Measurements from ENCODE around the gene RHBG. TPM values are rescaled to one million over a fixed set of nuclear protein-coding genes. Genes with fewer than 3 reads are reported as not detected.
"Not testable (repeated sequence)": the region's sequence is repeated elsewhere in the genome, so short reads cannot be mapped to it uniquely, and the experiment has no call there.

Gene RHBG, protein sequence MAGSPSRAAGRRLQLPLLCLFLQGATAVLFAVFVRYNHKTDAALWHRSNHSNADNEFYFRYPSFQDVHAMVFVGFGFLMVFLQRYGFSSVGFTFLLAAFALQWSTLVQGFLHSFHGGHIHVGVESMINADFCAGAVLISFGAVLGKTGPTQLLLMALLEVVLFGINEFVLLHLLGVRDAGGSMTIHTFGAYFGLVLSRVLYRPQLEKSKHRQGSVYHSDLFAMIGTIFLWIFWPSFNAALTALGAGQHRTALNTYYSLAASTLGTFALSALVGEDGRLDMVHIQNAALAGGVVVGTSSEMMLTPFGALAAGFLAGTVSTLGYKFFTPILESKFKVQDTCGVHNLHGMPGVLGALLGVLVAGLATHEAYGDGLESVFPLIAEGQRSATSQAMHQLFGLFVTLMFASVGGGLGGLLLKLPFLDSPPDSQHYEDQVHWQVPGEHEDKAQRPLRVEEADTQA
- total RNA-seq, result not detected
- not detected for polyA plus RNA-seq

- no peak within 1 kb of the TSS for H3K27ac Mint-ChIP-seq
- H3K27ac ChIP-seq (ENCODE audit: low read depth, low read length), result no peak within 1 kb of the TSS
- peaks cover 1 to 6% (median 4%) of the 10 kb centered on the region in 4 donors for H3K4me1 Mint-ChIP-seq
- H3K4me3 ChIP-seq (ENCODE audit: low read length in 2 of 2), result no peak within 1 kb of the TSS
- no peaks in the 10 kb centered on the region for H3K36me3 ChIP-seq (ENCODE audit: insufficient read depth, low read length)
- peak within 1 kb of the TSS; percentile 44 to 83 (median 68) for H3K4me3 Mint-ChIP-seq
- no peaks in the 10 kb centered on the region for H3K9me3 ChIP-seq (ENCODE audit: control insufficient read depth in 1 of 2, low read length in 2 of 2)
- H3K36me3 Mint-ChIP-seq, result no peaks in the 10 kb centered on the region
- ChIA-PET CTCF (ENCODE audit: partially characterized antibody) (interaction anchor here (1.0 to 4.9 kb wide), 2 partner anchors 16 to 258 kb away, joined by 3 to 25 read pairs; no protein-coding TSS in a partner anchor), POLR2A (ENCODE audit: partially characterized antibody) (no interaction called here)
- peaks cover 8% of the 10 kb centered on the region for H3K4me1 ChIP-seq (ENCODE audit: insufficient read depth, low read length)
- peak in 1 of 5 donors; percentile 19 for DNase-seq
- intact Hi-C loops (cut with micrococcal nuclease), result no loop called here
- H3K27me3 Mint-ChIP-seq, result peaks cover 25 to 51% of the 10 kb centered on the region in 2 donors
- H3K27me3 ChIP-seq (ENCODE audit: insufficient read depth, low read length), result peaks cover 22% of the 10 kb centered on the region
- H3K9me3 Mint-ChIP-seq, result no peaks in the 10 kb centered on the region
These were observed at the start of gene RHBG for GRCh38 chr1:156368889-156369684. Gene RHBG (plus strand): TSS chr1:156369211. CDS start chr1:156369250, 39 bp downstream.

DNA sequence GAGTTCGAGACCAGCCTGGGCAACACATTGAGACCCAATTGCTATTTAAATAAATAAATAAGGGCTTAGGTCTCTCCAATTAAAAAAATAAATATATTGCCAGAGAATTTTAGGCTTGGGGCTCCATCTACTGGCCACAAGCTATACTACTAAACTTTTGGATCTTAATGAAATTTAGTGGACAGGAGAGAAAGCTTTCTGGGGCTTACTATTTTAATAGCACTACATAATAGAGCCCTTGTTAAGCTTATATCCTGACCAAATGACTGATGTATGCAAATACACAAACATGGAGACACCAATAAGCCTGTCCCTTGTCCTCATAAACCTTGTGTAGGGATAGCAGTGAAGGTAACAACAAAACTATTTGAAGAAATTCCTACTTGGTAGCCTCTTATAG lies 49.3 kb upstream of the RHBG start:
- Mint-ChIP-seq H3K4me3 (no peak overlapping the region), H3K27me3 (no peaks in the 10 kb centered on the region), H3K36me3 (peaks cover 34 to 76% of the 10 kb centered on the region in 2 donors), H3K4me1 (peaks cover 0 to 2% (median 0%) of the 10 kb centered on the region in 4 donors), H3K27ac (no peak overlapping the region), H3K9me3 (no peaks in the 10 kb centered on the region)
- Histone ChIP-seq H3K27ac (ENCODE audit: low read depth, low read length) (no peak overlapping the region), H3K4me3 (ENCODE audit: low read length in 2 of 2) (no peak overlapping the region), H3K9me3 (ENCODE audit: control insufficient read depth in 1 of 2, low read length in 2 of 2) (no peaks in the 10 kb centered on the region), H3K27me3 (ENCODE audit: insufficient read depth, low read length) (no peaks in the 10 kb centered on the region), H3K4me1 (ENCODE audit: insufficient read depth, low read length) (no peaks in the 10 kb centered on the region), H3K36me3 (ENCODE audit: insufficient read depth, low read length) (peaks cover 67% of the 10 kb centered on the region)
- intact Hi-C loops (cut with micrococcal nuclease), result loop anchor here (2.0 kb wide), 1 partner anchor 173 kb away; no protein-coding TSS in a partner anchor
- CTCF ChIA-PET (ENCODE audit: partially characterized antibody), result interaction anchor here (0.6 to 2.5 kb wide), 20 partner anchors 10 to 227 kb away, joined by 3 to 17 read pairs (median 4); partner anchors contain the start of genes CCT3 and PMF1
- DNase-seq, result peak in 3 of 5 donors; percentile 13 to 33 (median 27)
- POLR2A ChIA-PET (ENCODE audit: partially characterized antibody), result no interaction called here

GRCh38 chr1:156320560-156320959 lies 48.5 kb upstream of the RHBG start:
- Histone ChIP-seq H3K4me1 (ENCODE audit: insufficient read depth, low read length) (no peaks in the 10 kb centered on the region), H3K36me3 (ENCODE audit: insufficient read depth, low read length) (peaks cover 69% of the 10 kb centered on the region), H3K4me3 (ENCODE audit: low read length in 2 of 2) (no peak overlapping the region), H3K9me3 (ENCODE audit: control insufficient read depth in 1 of 2, low read length in 2 of 2) (no peaks in the 10 kb centered on the region), H3K27ac (ENCODE audit: low read depth, low read length) (no peak overlapping the region), H3K27me3 (ENCODE audit: insufficient read depth, low read length) (no peaks in the 10 kb centered on the region)
- Mint-ChIP-seq H3K4me1 (peaks cover 0 to 2% (median 0%) of the 10 kb centered on the region in 4 donors), H3K27ac (peak overlapping the region in 1 of 7 donors; percentile 52), H3K9me3 (no peaks in the 10 kb centered on the region), H3K27me3 (no peaks in the 10 kb centered on the region), H3K36me3 (peaks cover 39 to 74% of the 10 kb centered on the region in 2 donors), H3K4me3 (no peak overlapping the region)
- intact Hi-C loops (cut with micrococcal nuclease), result no loop called here
- CTCF ChIA-PET (ENCODE audit: partially characterized antibody), result interaction anchor here (2.0 to 2.4 kb wide), 2 partner anchors 23 to 228 kb away, joined by 7 read pairs; no protein-coding TSS in a partner anchor
- no peak for DNase-seq
- POLR2A ChIA-PET (ENCODE audit: partially characterized antibody), result no interaction called here

DNA sequence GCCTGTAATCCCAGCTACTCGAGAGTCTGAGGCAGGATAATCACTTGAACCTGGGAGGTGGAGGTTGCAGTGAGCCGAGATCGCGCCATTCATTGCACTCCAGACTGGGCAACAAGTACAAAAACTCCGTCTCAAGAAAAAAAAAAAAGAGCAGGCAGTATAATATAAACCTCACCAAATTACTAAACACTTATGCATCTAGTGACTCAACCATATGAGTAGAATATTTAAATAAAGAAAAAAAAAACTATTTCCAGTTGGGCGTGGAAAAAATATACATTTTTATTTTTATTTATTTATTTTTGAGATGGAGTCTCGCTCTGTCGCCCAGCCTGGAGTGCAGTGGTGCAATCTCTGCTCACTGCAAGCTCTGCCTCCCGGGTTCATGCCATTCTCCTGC lies 45.8 kb upstream of the RHBG start:
- peaks cover 21 to 55% of the 10 kb centered on the region in 2 donors for H3K36me3 Mint-ChIP-seq
- H3K27ac Mint-ChIP-seq; intact Hi-C loops (cut with micrococcal nuclease); H3K9me3 ChIP-seq (ENCODE audit: control insufficient read depth in 1 of 2, low read length in 2 of 2); DNase-seq; H3K4me1 ChIP-seq (ENCODE audit: insufficient read depth, low read length); H3K27me3 Mint-ChIP-seq; H3K27me3 ChIP-seq (ENCODE audit: insufficient read depth, low read length); H3K4me3 Mint-ChIP-seq; H3K4me1 Mint-ChIP-seq; H3K9me3 Mint-ChIP-seq; H3K27ac ChIP-seq (ENCODE audit: low read depth, low read length); H3K4me3 ChIP-seq (ENCODE audit: low read length in 2 of 2): not testable (repeated sequence)
- ChIA-PET CTCF (ENCODE audit: partially characterized antibody) (interaction anchor here (1.2 kb wide), 1 partner anchor 14 kb away, joined by 4 read pairs; the partner anchor contains the start of gene CCT3), POLR2A (ENCODE audit: partially characterized antibody) (interaction anchor here (0.7 to 1.4 kb wide), 2 partner anchors 14 to 578 kb away, joined by 3 read pairs; no protein-coding TSS in a partner anchor)
- peaks cover 47% of the 10 kb centered on the region for H3K36me3 ChIP-seq (ENCODE audit: insufficient read depth, low read length)

- Histone ChIP-seq H3K4me1 (ENCODE audit: insufficient read depth, low read length) (peaks cover 28% of the 10 kb centered on the region), H3K27ac (ENCODE audit: low read depth, low read length) (no peak overlapping the region), H3K9me3 (ENCODE audit: control insufficient read depth in 1 of 2, low read length in 2 of 2) (no peaks in the 10 kb centered on the region), H3K36me3 (ENCODE audit: insufficient read depth, low read length) (peaks cover 22% of the 10 kb centered on the region), H3K4me3 (ENCODE audit: low read length in 2 of 2) (no peak overlapping the region), H3K27me3 (ENCODE audit: insufficient read depth, low read length) (no peaks in the 10 kb centered on the region)
- peak overlapping the region; percentile 94 to 99 (median 98) for H3K4me3 Mint-ChIP-seq
- intact Hi-C loops (cut with micrococcal nuclease), result no loop called here
- ChIA-PET POLR2A (ENCODE audit: partially characterized antibody) (interaction anchor here (0.6 to 3.4 kb wide), 3 partner anchors 13 to 699 kb away, joined by 3 to 27 read pairs (median 4); partner anchors contain the start of gene SMG5), CTCF (ENCODE audit: partially characterized antibody) (interaction anchor here (0.7 kb wide), 1 partner anchor 421 kb away, joined by 3 read pairs; no protein-coding TSS in a partner anchor)
- no peaks in the 10 kb centered on the region for H3K27me3 Mint-ChIP-seq
- H3K36me3 Mint-ChIP-seq, result peaks cover 13 to 53% of the 10 kb centered on the region in 2 donors
- no peak for DNase-seq
- no peaks in the 10 kb centered on the region for H3K9me3 Mint-ChIP-seq
- H3K27ac Mint-ChIP-seq, result peak overlapping the region in 4 of 7 donors; percentile 50 to 91 (median 86)
- H3K4me1 Mint-ChIP-seq, result peaks cover 22 to 46% (median 35%) of the 10 kb centered on the region in 4 donors
These were observed 32.8 kb upstream of the RHBG start for GRCh38 chr1:156336242-156336641.

- Mint-ChIP-seq H3K4me3 (peak overlapping the region; percentile 94 to 99 (median 98)), H3K36me3 (peaks cover 10 to 48% of the 10 kb centered on the region in 2 donors), H3K27ac (peak overlapping the region; percentile 91 to 100 (median 99)), H3K9me3 (no peaks in the 10 kb centered on the region), H3K4me1 (peaks cover 22 to 46% (median 35%) of the 10 kb centered on the region in 4 donors), H3K27me3 (no peaks in the 10 kb centered on the region)
- H3K9me3 ChIP-seq (ENCODE audit: control insufficient read depth in 1 of 2, low read length in 2 of 2), result no peaks in the 10 kb centered on the region
- no peak for DNase-seq
- H3K27ac ChIP-seq (ENCODE audit: low read depth, low read length), result peak overlapping the region; percentile 75
- H3K4me3 ChIP-seq (ENCODE audit: low read length in 2 of 2), result peak overlapping the region; percentile 94 to 95
- POLR2A ChIA-PET (ENCODE audit: partially characterized antibody), result interaction anchor here (1.1 to 3.4 kb wide), 5 partner anchors 15 to 167 kb away, joined by 3 to 27 read pairs (median 3); partner anchors contain the start of genes GLMP and SMG5
- intact Hi-C loops (cut with micrococcal nuclease), result no loop called here
- H3K27me3 ChIP-seq (ENCODE audit: insufficient read depth, low read length), result no peaks in the 10 kb centered on the region
- CTCF ChIA-PET (ENCODE audit: partially characterized antibody), result interaction anchor here (0.6 to 1.3 kb wide), 6 partner anchors 15 to 422 kb away, joined by 3 to 5 read pairs (median 3); partner anchors contain the start of gene PMF1
- H3K36me3 ChIP-seq (ENCODE audit: insufficient read depth, low read length), result peaks cover 18% of the 10 kb centered on the region
- H3K4me1 ChIP-seq (ENCODE audit: insufficient read depth, low read length), result peaks cover 28% of the 10 kb centered on the region
These were observed 31.7 kb upstream of the RHBG start for GRCh38 chr1:156337052-156337887.
